GM23248 (cell line): Measurements from ENCODE around the gene SCAF1.

Source experiments
- EZH2 ChIP-seq: fragments of 200-600 bp; sonication (generic); IDR thresholded peaks from 2 replicates; pipeline ENCODE4 v1.6.1; 2018; ENCODE audit warnings: antibody characterized with exemption, mild to moderate bottlenecking; ENCODE audit not compliant: insufficient read depth, poor library complexity, severe bottlenecking
- EZH2phosphoT487 ChIP-seq: fragments of 200-600 bp; sonication (generic); IDR thresholded peaks from 2 replicates; pipeline ENCODE4 v1.6.1; 2018; ENCODE audit warnings: antibody characterized with exemption, moderate library complexity, mild to moderate bottlenecking, low read depth; ENCODE audit not compliant: insufficient read depth

DNA sequence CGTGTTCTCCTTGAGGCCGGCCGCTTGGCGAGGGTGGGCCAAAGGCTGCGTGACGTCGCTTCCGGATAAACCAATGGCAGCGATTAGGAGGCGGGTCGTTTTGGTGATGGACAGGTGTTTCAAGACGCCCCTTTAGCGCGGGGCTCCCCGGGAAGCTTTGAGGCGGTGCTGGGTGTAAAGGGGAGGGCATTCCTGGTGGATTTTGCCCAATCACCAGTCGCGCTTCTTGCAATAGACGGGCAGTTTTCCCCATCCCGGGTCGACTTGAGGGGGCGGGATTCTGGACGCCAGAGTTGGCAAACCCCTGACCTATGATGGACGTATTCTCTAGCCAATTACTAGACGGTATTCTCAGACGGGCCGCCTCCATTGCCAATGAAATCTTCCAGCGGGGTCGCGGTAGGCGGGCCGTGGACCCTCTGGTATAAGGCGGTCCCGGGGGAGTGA lies 34.8 kb downstream of the SCAF1 start:
- no peak for TF ChIP-seq EZH2phosphoT487
- TF ChIP-seq EZH2, result no peak
